ENCODE results near the gene ELF2.

- TF ChIP-seq CTCF (IDR thresholded peaks at IDR 0.05; ENCODE audit: borderline replicate concordance, extremely low read depth, low read length, poor library complexity, severe bottlenecking) (no peak), EZH2 (IDR thresholded peaks at IDR 0.05; ENCODE audit: borderline replicate concordance, low read depth, low read length, severe bottlenecking) (no peak)
Observed at GRCh38 chr4:139007640-139008039, 169.4 kb downstream of the ELF2 start.

All from DND-41 (cell line).